Subcutaneous abdominal adipose tissue (tissue), 5 donors: ENCODE measurements around the gene SENP8.

Experiments
- H3K27ac ChIP-seq: one replicate; pipeline ENCODE4 v1.7.0; 2013; ENCODE audit warnings: low read depth, mild to moderate bottlenecking, inconsistent platforms, low read length, moderate library complexity
- H3K27me3 ChIP-seq, 5 donors: one replicate each; pipeline ENCODE4 v1.7.0; 2013; ENCODE audit warnings: low read length in 5 of 5, inconsistent platforms in 1 of 5; ENCODE audit not compliant: control insufficient read depth in 5 of 5, insufficient read depth in 4 of 5
- H3K36me3 ChIP-seq, 5 donors: one replicate each; pipeline ENCODE4 v1.7.0; 2013; ENCODE audit warnings: low read length in 5 of 5; ENCODE audit not compliant: control insufficient read depth in 5 of 5, insufficient read depth in 5 of 5
- H3K4me1 ChIP-seq, 5 donors: one replicate each; pipeline ENCODE4 v1.7.0; 2013; ENCODE audit warnings: low read length in 5 of 5, mild to moderate bottlenecking in 3 of 5, moderate library complexity in 1 of 5; ENCODE audit not compliant: control insufficient read depth in 5 of 5, insufficient read depth in 5 of 5
- H3K4me3 ChIP-seq, 5 donors: one replicate each; pipeline ENCODE4 v1.7.0; 2013; ENCODE audit warnings: low read length in 5 of 5, low read depth in 1 of 5
- H3K9ac ChIP-seq, 5 donors: one replicate each; pipeline ENCODE4 v1.7.0; 2013; ENCODE audit warnings: low read length in 5 of 5, mild to moderate bottlenecking in 4 of 5, moderate library complexity in 3 of 5
- H3K9me3 ChIP-seq, 5 donors: one replicate each; pipeline ENCODE4 v1.7.0; 2013; ENCODE audit warnings: low read length in 5 of 5; ENCODE audit not compliant: control insufficient read depth in 5 of 5
- donor health status: healthy.
- donor health status: healthy.
- donor health status: healthy.
- donor health status: healthy.
- donor health status: healthy.

The SENP8 gene

DNA sequence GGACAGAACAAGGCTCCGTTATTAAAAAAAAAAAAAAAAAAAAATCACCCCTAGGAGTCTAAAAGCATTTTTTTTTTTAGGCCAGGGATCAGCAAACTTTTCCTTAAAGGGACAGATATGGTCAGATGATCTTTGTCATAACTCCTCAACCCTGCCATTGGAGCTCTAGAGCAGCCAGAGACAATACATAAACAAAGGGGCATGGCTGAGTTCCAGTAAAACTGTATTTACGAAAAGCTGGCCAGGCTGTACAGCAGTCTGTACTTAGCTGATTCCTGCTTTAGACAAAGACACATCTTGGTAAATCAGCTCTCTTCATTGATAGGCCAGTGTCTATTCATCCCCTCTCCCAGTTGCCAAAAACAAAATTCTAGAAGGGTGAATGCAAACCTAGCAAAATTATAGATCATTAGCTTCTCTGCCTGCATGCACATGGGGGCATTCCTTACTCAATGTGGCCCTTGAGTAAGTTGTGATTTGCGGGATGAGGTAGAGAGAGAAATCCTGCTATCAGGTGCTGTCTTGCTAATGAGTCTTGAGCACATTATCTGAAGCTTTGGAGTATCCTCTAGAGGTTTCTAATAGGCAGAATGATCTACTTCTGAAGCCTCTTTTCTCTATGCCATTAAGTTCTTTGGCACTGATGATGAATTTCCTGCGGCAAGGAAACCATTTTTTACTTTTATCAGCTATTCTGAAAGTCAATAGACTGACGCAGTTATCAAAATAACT is 35.2 kb downstream of the SENP8 start:
- H3K36me3 ChIP-seq, result no peaks in the 10 kb centered on the region
- H3K27me3 ChIP-seq, result no peaks in the 10 kb centered on the region
- H3K4me1 ChIP-seq, result peaks cover 3 to 15% (median 11%) of the 10 kb centered on the region in 5 donors
- no peak overlapping the region for H3K4me3 ChIP-seq
- no peak overlapping the region for H3K9ac ChIP-seq
- H3K27ac ChIP-seq, result no peak overlapping the region
- H3K9me3 ChIP-seq, result no peaks in the 10 kb centered on the region

DNA sequence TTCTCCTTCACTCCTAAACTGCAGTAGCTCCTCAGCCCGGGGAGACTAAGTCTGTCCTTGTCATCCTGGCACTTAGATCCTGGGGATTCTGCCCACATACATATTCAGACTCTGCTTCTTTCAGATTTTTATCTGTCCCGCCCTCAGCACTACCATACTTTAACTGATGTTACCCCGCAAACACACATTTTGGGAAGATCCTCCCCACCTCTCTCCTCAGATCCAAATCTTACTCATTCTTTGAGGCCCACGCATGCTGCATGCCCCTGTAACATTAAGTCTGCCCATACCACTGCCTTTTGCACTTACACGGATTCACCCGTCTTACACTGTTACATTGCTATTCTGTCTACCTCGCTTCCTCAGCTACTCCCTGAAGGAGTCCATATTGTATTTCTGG is 36.1 kb downstream of the SENP8 start:
- peaks cover 3 to 15% (median 11%) of the 10 kb centered on the region in 5 donors for H3K4me1 ChIP-seq

DNA sequence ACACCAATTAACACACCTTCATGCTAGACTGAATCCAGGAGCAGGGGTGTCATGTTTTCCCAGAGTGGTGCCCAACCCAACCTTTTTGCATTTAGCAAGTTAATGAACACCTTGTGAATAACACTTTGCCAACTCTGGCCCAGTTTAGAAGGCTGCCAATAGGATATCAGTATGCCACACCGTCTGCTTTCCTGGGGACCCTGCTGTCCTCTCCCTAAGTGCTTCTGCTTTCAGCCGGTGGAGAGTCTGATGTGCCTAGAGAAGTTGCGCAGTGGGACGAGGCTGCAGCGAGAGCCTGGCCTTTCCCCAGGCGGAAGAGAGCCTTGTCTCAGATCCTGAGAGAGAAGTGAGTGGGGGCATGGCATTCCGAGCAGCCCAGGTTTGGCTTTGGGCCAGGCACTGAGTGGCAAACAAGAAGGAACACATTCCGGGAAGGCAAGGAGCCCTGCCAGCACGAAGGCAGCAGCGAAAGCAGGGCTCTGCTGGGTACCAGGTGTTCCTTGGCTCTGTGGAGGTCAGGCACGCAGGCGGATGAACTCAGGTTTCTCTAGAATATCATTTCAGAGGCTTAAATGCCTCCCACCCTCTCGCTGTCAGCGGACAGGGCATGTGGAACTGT is 36.9 kb downstream of the SENP8 start:
- Histone ChIP-seq H3K27me3 (no peaks in the 10 kb centered on the region), H3K27ac (no peak overlapping the region), H3K36me3 (no peaks in the 10 kb centered on the region), H3K9ac (peak overlapping the region in 4 of 5 donors; percentile 17 to 62 (median 58)), H3K4me3 (peak overlapping the region; percentile 51 to 88 (median 72)), H3K9me3 (no peaks in the 10 kb centered on the region), H3K4me1 (peaks cover 3 to 15% (median 11%) of the 10 kb centered on the region in 5 donors)

More for the DNA sequence above, 36.1 kb downstream of the SENP8 start:
- Histone ChIP-seq H3K9me3 (no peaks in the 10 kb centered on the region), H3K27me3 (no peaks in the 10 kb centered on the region), H3K4me3 (no peak overlapping the region), H3K9ac (no peak overlapping the region), H3K36me3 (no peaks in the 10 kb centered on the region), H3K27ac (no peak overlapping the region)

DNA sequence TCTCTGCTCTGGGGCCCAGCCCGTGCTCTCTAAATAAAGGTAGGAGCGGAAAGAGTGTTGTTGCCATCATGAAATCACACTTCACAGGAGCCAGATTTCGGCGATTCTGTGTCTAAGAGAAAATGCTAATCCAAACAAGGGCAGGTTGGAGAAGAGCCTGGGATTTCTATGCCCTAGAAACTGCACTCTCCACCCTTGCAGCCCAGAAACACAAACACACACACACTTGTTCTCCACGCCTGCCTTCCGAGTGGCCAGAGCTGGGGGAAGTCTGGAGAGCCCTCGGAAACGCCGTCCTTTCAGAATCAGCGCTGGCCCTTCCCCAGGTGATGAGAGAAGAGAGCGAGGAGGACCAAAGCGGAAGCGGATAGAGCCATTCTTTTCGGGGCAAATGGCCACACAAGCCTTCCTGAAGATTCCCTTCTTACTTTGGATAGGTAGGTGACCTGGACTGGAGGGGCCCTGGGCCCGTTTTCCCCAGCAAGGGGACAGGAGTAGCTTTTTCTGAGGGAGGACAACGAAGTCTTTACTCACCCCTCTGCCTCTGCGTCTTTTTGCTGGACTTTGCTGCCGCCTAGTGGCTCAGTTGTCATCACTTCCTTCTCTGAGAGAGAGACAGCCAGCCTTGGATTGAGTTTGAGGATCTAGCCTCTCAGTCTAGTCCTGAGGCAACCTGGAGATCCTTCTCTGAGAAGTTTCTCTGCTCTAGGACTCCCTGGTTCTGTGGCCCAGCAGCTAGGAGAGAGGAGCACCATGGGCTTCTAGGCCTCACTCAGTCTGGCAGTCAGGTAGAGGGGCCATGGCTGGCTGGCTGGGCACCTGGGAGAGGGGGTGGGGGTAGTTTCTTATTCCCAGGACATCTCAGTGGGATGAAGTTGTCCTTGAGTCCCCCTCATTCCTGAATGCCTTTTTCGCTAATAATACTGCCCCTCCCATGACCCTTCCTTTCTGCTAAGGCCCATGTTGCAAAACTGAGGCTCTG is 37.7 kb downstream of the SENP8 start:
- no peaks in the 10 kb centered on the region for H3K9me3 ChIP-seq
- no peaks in the 10 kb centered on the region for H3K27me3 ChIP-seq
- peak overlapping the region; percentile 51 to 88 (median 72) for H3K4me3 ChIP-seq
- H3K27ac ChIP-seq, result no peak overlapping the region
- H3K36me3 ChIP-seq, result no peaks in the 10 kb centered on the region
- peaks cover 3 to 15% (median 11%) of the 10 kb centered on the region in 5 donors for H3K4me1 ChIP-seq
- peak overlapping the region; percentile 17 to 62 (median 57) for H3K9ac ChIP-seq

DNA sequence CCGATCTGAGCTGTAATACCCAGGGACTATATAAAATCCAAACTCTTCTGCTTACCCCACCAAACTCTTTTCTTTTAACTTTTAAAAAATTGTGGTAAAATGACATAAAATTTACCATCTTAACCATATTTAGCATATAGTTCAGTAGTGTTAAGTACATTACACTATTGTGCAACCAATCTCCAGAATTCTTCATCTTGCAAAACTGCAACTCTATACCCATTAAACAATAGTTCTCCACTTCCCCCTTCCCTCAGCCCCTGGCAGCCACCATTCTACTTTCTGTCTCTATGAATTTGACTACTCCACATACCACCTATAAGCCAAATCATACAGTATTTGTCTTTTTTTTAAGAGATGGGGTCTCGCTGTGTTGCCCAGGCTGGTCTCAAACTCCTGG is 38.7 kb downstream of the SENP8 start:
- H3K27ac ChIP-seq, result no peak overlapping the region
- no peak overlapping the region for H3K4me3 ChIP-seq
- H3K27me3 ChIP-seq, result no peaks in the 10 kb centered on the region
- no peaks in the 10 kb centered on the region for H3K9me3 ChIP-seq
- no peaks in the 10 kb centered on the region for H3K36me3 ChIP-seq
- H3K4me1 ChIP-seq, result peaks cover 3 to 15% (median 11%) of the 10 kb centered on the region in 5 donors
- no peak overlapping the region for H3K9ac ChIP-seq

DNA sequence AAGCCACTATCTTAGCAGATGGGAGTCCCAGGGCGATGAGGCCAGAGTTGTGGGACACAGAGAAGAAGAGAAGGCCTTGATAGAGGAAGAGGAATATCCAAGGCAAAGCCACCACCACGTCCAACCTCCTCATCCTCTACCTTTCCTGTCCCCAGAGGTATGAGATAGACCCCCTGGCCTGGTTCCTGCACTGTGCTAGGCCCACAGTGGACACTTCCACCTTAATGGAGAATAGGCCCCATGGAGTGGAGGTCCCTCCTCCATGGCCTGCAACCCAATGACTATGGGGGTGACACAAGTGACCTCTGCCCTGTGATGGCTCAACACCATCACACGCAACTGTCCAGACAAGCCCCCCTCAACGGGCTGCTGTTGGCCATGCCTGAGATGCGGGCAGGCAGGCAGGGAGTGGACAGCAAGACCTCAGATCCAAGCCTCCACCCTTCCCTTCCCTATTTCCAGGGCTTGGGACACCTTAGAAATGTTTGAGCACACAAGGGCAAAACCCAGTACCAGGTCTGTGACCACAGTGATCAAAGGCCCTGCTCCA is 42.6 kb downstream of the SENP8 start:
- Histone ChIP-seq H3K27me3 (no peaks in the 10 kb centered on the region), H3K9ac (no peak overlapping the region), H3K27ac (no peak overlapping the region), H3K36me3 (no peaks in the 10 kb centered on the region), H3K4me1 (peaks cover 0 to 5% (median 2%) of the 10 kb centered on the region in 5 donors), H3K4me3 (no peak overlapping the region), H3K9me3 (no peaks in the 10 kb centered on the region)

DNA sequence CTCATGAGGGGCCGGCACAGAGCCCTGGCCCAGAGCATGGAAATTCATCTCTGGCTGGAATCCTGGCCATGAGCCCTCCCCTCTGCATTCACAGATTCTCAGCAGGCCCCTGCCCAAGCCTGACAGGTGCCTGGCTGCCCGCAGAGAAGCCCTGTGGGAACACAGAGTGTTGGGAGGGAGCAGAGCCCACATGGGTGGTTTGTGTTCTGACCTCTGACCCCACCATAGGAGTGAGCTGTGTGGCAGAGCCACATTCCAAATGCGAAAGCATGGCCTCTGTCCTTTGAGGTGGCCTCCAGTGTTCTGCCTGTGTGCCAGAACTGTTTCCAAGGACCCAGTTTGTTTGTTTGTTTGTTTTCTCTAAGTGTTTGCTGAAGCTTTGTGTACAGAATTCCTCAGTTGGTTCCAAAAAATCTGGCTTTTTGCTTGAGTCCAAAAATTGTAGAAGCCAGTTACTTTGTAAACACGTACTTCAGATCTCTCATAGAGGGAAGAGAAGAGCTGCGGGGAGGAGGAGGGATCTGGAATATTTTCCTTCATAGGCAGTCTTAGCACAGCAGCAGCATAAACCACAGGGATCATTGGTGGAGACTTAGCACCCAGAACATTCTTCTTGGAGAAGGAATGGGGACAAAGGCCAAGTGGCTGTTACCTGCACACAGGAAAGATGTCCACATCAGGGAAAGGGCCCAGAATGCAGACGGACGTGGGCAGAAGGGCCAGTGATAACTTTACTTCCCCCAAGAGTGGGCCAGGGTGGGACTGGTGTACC is 43.3 kb downstream of the SENP8 start:
- Histone ChIP-seq H3K9ac (no peak overlapping the region), H3K36me3 (no peaks in the 10 kb centered on the region), H3K9me3 (no peaks in the 10 kb centered on the region), H3K4me1 (no peaks in the 10 kb centered on the region), H3K27ac (no peak overlapping the region), H3K27me3 (peaks cover 0 to 4% (median 0%) of the 10 kb centered on the region in 5 donors), H3K4me3 (no peak overlapping the region)

DNA sequence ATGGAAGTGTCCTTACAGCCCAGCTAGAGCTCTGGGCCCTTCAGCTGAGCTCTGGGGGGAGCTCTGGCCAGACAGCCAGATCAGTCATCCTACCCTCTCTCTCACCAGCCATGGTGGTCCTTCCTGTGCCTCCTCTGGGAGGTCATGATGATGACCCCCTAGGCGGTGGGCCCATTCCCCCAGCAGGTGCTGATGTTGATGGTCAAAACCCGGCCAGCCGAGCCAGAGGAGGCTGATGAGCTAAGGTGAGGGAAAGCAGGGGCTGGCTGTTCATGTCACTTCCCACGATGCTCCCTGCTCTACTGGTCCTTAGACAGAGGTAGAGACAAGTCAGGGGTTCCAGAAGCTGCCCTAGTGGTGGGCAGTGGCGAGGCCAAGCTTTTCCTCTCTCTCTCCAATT is 44.4 kb downstream of the SENP8 start:
- no peaks in the 10 kb centered on the region for H3K36me3 ChIP-seq
- no peak overlapping the region for H3K9ac ChIP-seq
- H3K9me3 ChIP-seq, result no peaks in the 10 kb centered on the region
- H3K27me3 ChIP-seq, result peaks cover 0 to 6% (median 0%) of the 10 kb centered on the region in 5 donors
- no peak overlapping the region for H3K27ac ChIP-seq
- no peaks in the 10 kb centered on the region for H3K4me1 ChIP-seq
- H3K4me3 ChIP-seq, result no peak overlapping the region

DNA sequence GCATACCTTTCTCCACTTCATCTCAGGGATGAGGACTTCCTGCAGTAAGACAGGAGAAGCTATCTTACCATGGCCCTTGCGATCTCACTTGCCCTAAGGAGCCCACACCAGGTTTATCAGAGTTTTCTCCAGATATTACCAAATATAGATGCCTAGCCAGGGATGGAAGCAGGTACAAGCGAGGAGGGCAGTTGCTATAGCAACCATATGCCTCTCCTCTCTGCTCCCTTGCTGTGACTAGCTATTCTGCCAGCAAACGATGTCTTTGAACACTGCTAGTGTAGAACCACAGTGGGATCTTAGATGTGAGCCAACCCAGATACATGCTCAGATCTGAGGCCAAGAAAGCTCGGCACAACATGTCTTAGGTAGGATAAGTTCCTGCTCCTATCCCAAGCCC is 45.5 kb downstream of the SENP8 start:
- H3K36me3 ChIP-seq, result no peaks in the 10 kb centered on the region
- H3K4me1 ChIP-seq, result no peaks in the 10 kb centered on the region
- no peaks in the 10 kb centered on the region for H3K9me3 ChIP-seq
- H3K4me3 ChIP-seq, result no peak overlapping the region
- no peak overlapping the region for H3K27ac ChIP-seq
- H3K27me3 ChIP-seq, result peaks cover 0 to 6% (median 2%) of the 10 kb centered on the region in 5 donors
- no peak overlapping the region for H3K9ac ChIP-seq
